DMS53 treated with DMSO at 0.1 percent for 48 hours (cell line): ENCODE measurements around the gene PDXP.
"Not testable (repeated sequence)": the region's sequence is repeated elsewhere in the genome, so short reads cannot be mapped to it uniquely, and the experiment has no call there.

Experiments used
- DNase-seq: peaks from one replicate; lab custom pipeline; 2025; ENCODE audit not compliant: unreplicated experiment; lab: John Stamatoyannopoulos, UW

The PDXP gene

GRCh38 chr22:37643225-37643847, 15.2 kb upstream of the PDXP start:
- peak; percentile 14 for DNase-seq

DNA sequence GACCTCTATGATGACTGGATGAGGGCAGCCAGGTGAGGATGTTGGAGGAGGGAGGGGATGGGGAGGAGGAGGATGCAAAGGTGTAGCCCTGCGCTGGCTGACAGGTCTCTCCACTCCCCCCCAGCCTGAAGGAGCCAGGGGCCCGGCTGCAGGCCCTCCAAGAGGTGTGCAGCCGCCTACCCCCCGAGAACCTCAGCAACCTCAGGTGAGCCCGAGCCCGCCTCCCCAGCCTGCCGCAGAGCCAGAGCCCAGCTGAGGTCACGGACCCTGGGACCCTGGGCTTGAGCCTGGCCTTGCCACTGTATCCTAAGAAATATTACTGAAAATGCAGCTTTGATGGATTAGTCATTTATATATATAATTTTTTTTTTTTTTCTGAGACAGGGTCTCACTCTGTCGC, 11.2 kb upstream of the PDXP start:
- no peak for DNase-seq

DNA sequence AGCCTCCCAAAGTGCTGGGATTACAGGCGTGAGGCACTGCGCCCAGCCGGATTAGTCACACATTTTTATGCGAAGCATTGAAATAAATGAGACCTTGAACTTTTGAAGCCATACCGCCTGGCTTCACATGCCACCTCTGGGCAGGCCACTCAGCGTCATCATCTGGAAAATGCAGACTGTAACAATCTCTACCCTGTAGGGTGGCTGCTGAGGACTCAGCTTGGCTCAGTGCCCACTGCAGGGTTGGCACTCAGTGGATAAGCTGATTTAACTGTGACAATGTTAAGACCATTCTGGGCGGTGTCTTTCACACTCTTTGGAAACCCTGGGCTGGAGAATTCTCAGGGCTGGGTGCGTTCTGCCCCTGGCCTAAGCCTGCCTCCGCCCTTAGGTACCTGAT, 10.6 kb upstream of the PDXP start:
- DNase-seq = no peak

- no peak for DNase-seq
These were observed 7.9 kb upstream of the PDXP start for GRCh38 chr22:37650463-37651136.

- DNase-seq = no peak
These were observed 3.8 kb upstream of the PDXP start for GRCh38 chr22:37654563-37655251.

- DNase-seq = no peak
These were observed 3.3 kb upstream of the PDXP start for GRCh38 chr22:37655252-37655563.

DNA sequence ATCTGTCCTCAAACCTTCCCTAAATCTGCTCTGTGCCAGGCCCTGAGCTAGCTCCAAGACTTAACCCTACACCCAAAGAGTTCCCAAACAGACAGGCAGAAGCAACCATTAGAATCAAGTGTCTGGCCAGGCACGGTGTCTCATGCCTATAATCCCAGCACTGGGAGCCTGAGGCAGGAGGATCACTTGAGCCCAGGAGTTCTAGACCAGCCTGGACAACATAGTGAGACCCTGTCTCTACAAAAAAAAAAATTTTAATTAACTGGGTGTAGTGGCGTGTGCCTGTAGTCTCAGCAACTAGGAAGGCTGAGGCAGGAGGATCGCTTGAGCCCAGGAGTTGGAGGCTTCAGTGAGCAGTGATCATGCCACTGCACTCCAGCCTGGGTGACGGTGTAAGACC, 1.9 kb upstream of the PDXP start:
- not testable (repeated sequence) for DNase-seq

DNA sequence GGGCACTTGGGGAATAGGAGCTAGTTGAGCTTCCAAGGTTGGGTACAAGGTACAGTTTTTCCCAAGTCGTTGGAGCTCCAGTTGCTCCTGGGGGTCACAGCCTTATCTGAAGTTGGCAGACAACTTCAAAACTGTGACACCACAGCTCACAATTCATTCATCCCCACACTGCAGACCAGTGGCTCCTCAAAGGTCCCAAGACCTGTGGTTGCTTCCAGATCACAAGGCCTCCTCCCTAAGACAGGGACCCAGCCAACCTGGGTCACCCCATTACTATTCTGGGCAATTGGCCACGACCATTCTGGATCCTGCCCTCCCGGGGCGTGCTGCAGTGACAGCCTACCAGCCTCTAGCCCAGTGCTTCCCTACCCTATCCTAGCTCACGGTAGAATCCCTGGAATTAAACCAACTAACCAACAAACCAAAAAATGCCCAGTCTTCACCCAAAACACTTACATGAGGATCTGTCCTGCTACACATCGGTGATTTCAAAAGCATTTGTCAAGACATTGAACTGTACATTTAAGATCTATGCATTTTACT, 862 bp upstream of the PDXP start:
- DNase-seq = no peak

DNA sequence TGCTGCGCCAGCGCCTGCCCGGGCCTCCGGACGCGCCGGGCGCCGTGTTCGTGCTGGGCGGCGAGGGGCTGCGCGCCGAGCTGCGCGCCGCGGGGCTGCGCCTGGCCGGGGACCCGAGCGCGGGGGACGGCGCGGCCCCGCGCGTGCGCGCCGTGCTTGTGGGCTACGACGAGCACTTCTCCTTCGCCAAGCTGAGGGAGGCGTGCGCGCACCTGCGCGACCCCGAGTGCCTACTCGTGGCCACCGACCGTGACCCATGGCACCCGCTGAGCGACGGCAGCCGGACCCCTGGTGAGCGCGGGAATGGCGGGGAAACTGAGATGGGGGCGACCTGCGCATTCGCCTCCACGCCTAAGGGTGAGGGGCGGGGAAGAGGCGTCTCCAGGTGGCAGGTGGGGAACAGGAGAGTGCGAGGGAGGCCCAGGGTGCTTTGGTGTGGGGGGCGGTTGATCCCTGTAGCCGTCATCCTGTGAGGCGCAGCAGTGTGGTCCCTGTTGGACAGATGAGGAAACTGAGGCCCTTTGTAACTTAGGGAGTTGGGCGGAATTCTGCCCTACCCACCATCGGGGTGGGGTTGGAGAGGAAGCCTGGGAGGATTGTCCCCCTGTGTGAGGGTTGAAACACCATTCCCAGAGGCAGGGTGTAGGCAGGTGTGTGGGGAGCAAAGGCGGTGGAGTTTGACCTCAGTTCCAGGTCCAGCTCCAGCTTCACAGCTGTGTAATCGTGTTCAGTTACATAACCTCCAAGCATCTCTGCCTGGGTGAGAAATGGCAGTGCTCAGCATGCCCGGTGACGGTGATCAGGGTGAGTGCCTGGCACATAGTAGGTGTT, 758 bp downstream of the PDXP start:
- DNase-seq = no peak

DNA sequence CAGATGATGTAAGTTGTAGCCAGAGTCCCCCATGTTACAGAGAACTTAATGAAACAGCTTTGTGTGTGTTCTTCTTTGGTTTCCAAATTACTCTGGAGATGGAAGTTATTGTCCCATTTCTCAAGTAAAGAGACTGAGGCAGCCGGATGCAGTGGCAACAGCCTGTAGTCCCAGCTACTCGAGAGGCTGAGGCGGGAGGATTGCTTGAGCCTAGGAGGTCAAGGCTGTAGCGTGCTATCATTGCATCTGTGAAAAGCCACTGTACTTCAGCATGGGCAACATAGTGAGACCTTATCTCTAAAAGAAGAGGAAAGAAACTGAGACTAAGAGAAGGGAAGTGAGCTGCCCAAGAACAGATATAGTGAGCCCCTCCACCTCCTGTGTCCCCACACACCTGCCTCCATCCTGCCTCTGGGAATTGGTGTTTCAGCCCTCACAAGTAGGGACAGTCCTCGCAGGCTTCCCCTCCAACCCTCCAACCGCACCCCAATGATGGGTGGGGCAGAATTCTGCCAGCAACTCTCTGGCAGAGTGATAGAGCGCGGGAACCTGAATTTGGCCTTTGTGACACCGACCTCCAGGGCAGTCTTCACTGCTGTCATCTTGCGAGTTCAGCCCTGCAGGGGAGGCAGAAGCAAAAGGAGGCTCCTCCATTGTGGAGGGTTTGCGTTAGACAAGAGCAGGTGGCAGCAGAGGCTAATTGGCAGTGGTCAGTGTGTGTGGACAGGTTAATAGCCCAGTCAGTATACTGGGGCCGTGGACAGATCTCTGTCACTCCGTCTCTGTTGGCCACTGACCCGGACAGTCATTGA, 1.6 kb downstream of the PDXP start:
- DNase-seq = no peak

DNA sequence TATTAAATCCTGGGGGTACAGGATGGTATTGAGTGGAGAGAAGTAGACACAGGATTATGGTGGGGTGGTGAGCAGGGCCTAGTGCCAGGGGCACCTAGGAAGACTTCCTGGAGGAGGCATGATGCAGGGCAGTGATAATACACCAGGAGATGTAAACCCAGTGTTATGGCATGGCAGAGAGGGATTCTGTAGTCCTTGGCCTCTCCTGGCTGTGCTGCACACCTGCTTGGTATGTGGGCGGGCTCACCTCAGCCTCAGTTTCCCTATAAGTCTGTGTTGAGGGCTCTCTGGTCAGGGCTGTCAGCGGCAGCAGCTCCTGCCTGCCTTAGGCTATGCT, 2.2 kb downstream of the PDXP start:
- no peak for DNase-seq

- DNase-seq = no peak
These were observed 2.8 kb downstream of the PDXP start for GRCh38 chr22:37661160-37661924.

DNA sequence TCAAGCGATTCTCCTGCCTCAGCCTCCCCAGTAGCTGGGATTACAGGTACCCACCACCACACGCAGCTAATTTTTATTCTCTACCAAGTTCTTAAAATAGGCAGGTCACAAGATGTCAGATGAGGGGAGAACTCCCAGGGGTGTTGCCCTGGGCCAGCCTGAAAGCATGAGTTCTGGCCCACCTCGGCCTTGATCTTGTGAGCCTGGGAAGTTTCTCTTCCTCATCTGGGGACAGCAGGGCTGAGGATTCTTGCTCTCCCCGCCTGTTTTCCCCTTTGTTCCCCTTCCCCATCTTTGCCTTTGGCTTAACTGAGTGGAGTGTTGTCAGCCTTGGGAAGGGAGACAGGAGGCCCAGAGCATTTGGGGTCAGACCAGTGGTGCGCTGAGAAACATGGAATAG, 3.5 kb downstream of the PDXP start:
- no peak for DNase-seq

GRCh38 chr22:37663521-37664140, 5.1 kb downstream of the PDXP start:
- no peak for DNase-seq

GRCh38 chr22:37664249-37665101, 6.0 kb downstream of the PDXP start:
- no peak for DNase-seq

DNA sequence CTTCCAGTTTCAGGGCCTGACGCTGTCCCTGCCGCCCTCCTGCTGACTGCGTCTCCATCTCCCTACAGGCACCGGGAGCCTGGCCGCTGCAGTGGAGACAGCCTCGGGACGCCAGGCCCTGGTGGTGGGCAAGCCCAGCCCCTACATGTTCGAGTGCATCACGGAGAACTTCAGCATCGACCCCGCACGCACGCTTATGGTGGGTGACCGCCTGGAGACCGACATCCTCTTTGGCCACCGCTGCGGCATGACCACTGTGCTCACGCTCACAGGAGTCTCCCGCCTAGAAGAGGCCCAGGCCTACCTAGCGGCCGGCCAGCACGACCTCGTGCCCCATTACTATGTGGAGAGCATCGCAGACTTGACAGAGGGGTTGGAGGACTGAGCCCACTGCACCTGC, 7.0 kb downstream of the PDXP start:
- DNase-seq = no peak

- no peak for DNase-seq
These were observed 11.1 kb downstream of the PDXP start for GRCh38 chr22:37669586-37669985.

DNA sequence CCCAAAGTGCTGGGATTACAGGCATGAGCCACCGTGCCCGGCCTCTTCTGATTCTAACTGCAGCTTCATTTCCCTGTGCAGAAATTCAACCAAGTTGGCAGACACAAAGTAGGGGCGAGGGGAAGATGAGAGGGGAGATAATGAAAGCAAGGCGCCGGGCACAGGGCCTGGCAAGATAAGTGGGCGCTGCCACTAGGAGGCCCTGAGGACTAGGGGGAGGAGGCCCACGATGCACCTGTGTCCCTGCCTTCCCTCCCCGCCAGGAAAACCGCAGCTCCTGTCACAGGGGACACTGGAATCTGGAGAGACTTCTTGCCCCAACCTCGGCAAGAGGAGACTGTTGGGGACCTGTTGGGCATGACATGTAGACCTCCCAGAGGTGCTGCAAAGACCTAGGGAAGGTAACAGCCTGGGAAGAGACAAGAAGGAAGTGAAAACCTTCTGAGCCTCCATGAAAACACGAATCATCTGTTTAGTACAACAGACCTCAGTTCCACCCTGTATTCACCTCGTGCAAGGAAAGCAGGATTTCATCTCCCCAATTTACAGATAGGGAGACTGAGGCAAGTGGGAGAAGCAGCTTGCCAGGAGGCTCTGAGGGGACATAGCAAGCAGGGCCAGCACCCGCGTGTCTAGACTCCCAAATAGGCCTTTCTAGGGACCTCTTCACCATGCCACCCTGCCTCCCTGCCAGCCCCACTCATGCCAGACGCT, 13.8 kb downstream of the PDXP start:
- no peak for DNase-seq
